ENCODE results near the gene LDHA. TPM values are rescaled to one million over a fixed set of nuclear protein-coding genes. Genes with fewer than 3 reads are reported as not detected.
"Not testable (repeated sequence)": the region's sequence is repeated elsewhere in the genome, so short reads cannot be mapped to it uniquely, and the experiment has no call there.

LDHA gene
- total RNA-seq, 3 donors from 2014 or later (not counting 1 experiment from before 2014, with no cell fraction given): 217 to 275 (median 228) TPM

DNA sequence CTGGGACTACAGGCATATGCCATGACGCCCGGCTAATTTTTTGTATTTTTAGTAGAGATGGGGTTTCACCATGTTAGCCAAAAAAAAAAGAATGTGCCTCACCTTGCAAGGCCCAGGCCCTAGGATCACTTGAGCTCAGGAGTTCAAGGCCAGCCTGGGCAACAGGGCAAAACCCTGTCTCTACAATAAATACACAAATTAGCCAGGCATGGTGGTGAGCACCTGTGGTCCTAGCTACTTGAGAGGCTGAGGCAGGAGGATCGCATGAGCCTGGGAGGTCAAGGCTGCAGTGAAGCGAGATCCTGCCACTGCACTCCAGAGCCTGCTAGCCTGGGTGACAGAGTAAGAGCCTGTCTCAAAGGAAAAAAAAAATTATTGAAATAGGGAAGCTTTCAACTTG lies 9.7 kb downstream of the LDHA start:
- TF ChIP-seq, protein P1, sequence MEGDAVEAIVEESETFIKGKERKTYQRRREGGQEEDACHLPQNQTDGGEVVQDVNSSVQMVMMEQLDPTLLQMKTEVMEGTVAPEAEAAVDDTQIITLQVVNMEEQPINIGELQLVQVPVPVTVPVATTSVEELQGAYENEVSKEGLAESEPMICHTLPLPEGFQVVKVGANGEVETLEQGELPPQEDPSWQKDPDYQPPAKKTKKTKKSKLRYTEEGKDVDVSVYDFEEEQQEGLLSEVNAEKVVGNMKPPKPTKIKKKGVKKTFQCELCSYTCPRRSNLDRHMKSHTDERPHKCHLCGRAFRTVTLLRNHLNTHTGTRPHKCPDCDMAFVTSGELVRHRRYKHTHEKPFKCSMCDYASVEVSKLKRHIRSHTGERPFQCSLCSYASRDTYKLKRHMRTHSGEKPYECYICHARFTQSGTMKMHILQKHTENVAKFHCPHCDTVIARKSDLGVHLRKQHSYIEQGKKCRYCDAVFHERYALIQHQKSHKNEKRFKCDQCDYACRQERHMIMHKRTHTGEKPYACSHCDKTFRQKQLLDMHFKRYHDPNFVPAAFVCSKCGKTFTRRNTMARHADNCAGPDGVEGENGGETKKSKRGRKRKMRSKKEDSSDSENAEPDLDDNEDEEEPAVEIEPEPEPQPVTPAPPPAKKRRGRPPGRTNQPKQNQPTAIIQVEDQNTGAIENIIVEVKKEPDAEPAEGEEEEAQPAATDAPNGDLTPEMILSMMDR (IDR thresholded peaks at IDR 0.05): no peak
- no peak overlapping the region for H3K4me3 Mint-ChIP-seq
- H3K36me3 Mint-ChIP-seq: peaks cover 28% of the 10 kb centered on the region

DNA sequence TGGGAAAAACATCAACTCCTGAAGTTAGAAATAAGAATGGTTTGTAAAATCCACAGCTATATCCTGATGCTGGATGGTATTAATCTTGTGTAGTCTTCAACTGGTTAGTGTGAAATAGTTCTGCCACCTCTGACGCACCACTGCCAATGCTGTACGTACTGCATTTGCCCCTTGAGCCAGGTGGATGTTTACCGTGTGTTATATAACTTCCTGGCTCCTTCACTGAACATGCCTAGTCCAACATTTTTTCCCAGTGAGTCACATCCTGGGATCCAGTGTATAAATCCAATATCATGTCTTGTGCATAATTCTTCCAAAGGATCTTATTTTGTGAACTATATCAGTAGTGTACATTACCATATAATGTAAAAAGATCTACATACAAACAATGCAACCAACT lies 13.0 kb downstream of the LDHA start:
- peaks cover 56% of the 10 kb centered on the region for H3K36me3 ChIP-seq (ENCODE audit: control insufficient read depth, insufficient read depth, low read length)
- H3K27ac Mint-ChIP-seq; H3K9me3 Mint-ChIP-seq; H3K27me3 Mint-ChIP-seq (ENCODE audit: low read depth in 2 of 2); H3K4me1 ChIP-seq (ENCODE audit: control insufficient read depth, insufficient read depth, low read length); DNase-seq; intact Hi-C loops (cut with micrococcal nuclease); H3K4me3 ChIP-seq (ENCODE audit: low read length); H3K4me3 Mint-ChIP-seq; H3K27ac ChIP-seq (ENCODE audit: low read length); H3K27me3 ChIP-seq (ENCODE audit: control insufficient read depth, insufficient read depth, low read length); H3K9me3 ChIP-seq (ENCODE audit: control insufficient read depth, insufficient read depth, low read length); ATAC-seq: not testable (repeated sequence)
- H3K4me1 Mint-ChIP-seq: peaks cover 4 to 12% of the 10 kb centered on the region in 2 donors
- H3K36me3 Mint-ChIP-seq: peaks cover 28% of the 10 kb centered on the region
- 100% methylated on average over 3 of the region's 3 CpGs for WGBS (ENCODE audit: insufficient coverage)

More for the DNA sequence above, 9.7 kb downstream of the LDHA start:
- H3K27ac ChIP-seq (ENCODE audit: low read length): no peak overlapping the region
- intact Hi-C loops (cut with micrococcal nuclease): no loop called here
- no peak for DNase-seq
- Mint-ChIP-seq H3K27me3 (ENCODE audit: low read depth in 2 of 2) (no peaks in the 10 kb centered on the region), H3K27ac (no peak overlapping the region), H3K4me1 (peaks cover 0 to 15% of the 10 kb centered on the region in 2 donors), H3K9me3 (no peaks in the 10 kb centered on the region)
- ATAC-seq: no peak
- WGBS (ENCODE audit: insufficient coverage): 99% methylated on average over 4 of the region's 4 CpGs
- H3K4me3 ChIP-seq (ENCODE audit: low read length): no peak overlapping the region
- no peaks in the 10 kb centered on the region for H3K9me3 ChIP-seq (ENCODE audit: control insufficient read depth, insufficient read depth, low read length)
- no peaks in the 10 kb centered on the region for H3K4me1 ChIP-seq (ENCODE audit: control insufficient read depth, insufficient read depth, low read length)
- no peaks in the 10 kb centered on the region for H3K27me3 ChIP-seq (ENCODE audit: control insufficient read depth, insufficient read depth, low read length)
- peaks cover 84% of the 10 kb centered on the region for H3K36me3 ChIP-seq (ENCODE audit: control insufficient read depth, insufficient read depth, low read length)

DNA sequence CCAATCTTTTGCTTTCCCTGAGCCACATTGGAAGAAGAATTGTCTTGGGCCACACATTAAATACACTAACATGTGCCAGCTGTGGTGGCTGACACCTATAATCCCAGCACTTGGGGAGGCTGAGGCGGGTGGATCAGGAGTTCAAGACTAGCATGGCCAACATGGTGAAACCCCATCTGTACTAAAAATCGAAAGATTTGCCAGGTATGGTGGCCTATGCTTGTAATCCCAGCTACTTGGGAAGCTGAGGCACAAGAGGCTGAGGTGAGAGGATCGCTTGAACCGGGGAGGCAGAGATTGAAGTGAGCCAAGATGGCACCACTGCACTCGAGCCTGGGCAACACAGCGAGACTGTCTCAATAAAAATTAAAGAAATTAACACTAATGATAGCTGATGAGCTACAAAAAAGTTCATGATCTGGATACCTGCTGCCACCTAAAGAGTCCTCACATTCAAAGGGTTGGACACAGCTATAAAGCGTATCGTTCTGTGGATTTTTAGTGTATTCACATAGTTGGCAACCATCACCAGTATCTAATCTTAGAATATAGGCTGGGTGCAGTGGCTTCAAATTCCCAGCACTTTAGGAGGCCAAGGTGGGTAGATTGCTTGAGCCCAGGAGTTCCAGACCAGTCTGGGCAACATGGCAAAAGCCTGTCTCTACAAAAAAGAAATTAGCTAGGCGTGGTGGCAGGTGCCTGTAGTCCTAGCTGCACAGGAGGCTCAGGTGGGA lies 14.4 kb downstream of the LDHA start:
- Mint-ChIP-seq H3K4me1 (peaks cover 4 to 13% of the 10 kb centered on the region in 2 donors), H3K27ac (no peak overlapping the region), H3K27me3 (ENCODE audit: low read depth in 2 of 2) (no peaks in the 10 kb centered on the region), H3K36me3 (peaks cover 15% of the 10 kb centered on the region), H3K9me3 (no peaks in the 10 kb centered on the region), H3K4me3 (no peak overlapping the region)
- peaks cover 42% of the 10 kb centered on the region for H3K36me3 ChIP-seq (ENCODE audit: control insufficient read depth, insufficient read depth, low read length)
- intact Hi-C loops (cut with micrococcal nuclease): no loop called here
- TF ChIP-seq, protein P1 (IDR thresholded peaks at IDR 0.05): no peak
- no peaks in the 10 kb centered on the region for H3K27me3 ChIP-seq (ENCODE audit: control insufficient read depth, insufficient read depth, low read length)
- 96% methylated on average over 7 of the region's 9 CpGs for WGBS (ENCODE audit: insufficient coverage)
- peaks cover 5% of the 10 kb centered on the region for H3K4me1 ChIP-seq (ENCODE audit: control insufficient read depth, insufficient read depth, low read length)
- no peak overlapping the region for H3K4me3 ChIP-seq (ENCODE audit: low read length)
- H3K9me3 ChIP-seq (ENCODE audit: control insufficient read depth, insufficient read depth, low read length): no peaks in the 10 kb centered on the region
- no peak for ATAC-seq
- DNase-seq: no peak
- H3K27ac ChIP-seq (ENCODE audit: low read length): no peak overlapping the region

DNA sequence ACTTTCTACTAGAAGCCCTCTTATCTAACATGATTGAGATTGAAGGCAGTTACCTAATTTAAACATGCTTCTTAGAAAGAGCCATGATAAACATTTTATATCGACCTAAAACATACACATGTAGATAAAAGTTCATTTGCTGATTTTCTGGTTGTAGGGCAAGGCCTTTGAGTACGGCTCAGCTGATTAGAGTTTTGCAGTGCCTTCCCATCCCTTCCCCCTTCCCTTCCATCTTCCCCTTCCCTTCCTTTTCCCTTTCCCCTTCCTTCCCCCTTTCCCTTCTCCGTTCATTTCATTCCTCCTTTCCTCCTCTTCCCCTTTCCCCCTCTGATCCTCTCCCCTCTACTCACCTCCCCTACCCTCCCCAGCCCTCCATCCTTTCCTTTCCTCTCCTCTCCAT lies 22.1 kb downstream of the LDHA start:
- no peaks in the 10 kb centered on the region for H3K27me3 Mint-ChIP-seq (ENCODE audit: low read depth in 2 of 2)
- H3K36me3 Mint-ChIP-seq: no peaks in the 10 kb centered on the region
- WGBS (ENCODE audit: insufficient coverage): 82% methylated on average over 2 of the region's 3 CpGs
- intact Hi-C loops (cut with micrococcal nuclease): no loop called here
- Histone ChIP-seq H3K36me3 (ENCODE audit: control insufficient read depth, insufficient read depth, low read length) (no peaks in the 10 kb centered on the region), H3K9me3 (ENCODE audit: control insufficient read depth, insufficient read depth, low read length) (no peaks in the 10 kb centered on the region), H3K27me3 (ENCODE audit: control insufficient read depth, insufficient read depth, low read length) (peaks cover 2% of the 10 kb centered on the region), H3K4me1 (ENCODE audit: control insufficient read depth, insufficient read depth, low read length) (peaks cover 5% of the 10 kb centered on the region), H3K4me3 (ENCODE audit: low read length) (no peak overlapping the region), H3K27ac (ENCODE audit: low read length) (no peak overlapping the region)
- ATAC-seq (no peak), DNase-seq (no peak)
- H3K4me1 Mint-ChIP-seq: peaks cover 4 to 7% of the 10 kb centered on the region in 2 donors
- no peak overlapping the region for H3K27ac Mint-ChIP-seq
- TF ChIP-seq, protein P1 (IDR thresholded peaks at IDR 0.05): no peak
- no peaks in the 10 kb centered on the region for H3K9me3 Mint-ChIP-seq
- no peak overlapping the region for H3K4me3 Mint-ChIP-seq
